WTC11 (cell line): ENCODE data around the gene KCNK18. TPM values are rescaled to one million over a fixed set of nuclear protein-coding genes. Genes with fewer than 3 reads are reported as not detected.
A peak's percentile ranks its signal among the peaks of the same experiment; 100 is the strongest.

Experiments used
- ATAC-seq: fragments of 200-7000 bp; cut with Tn5 transposase; 2 replicates; pipeline ENCODE4 v1.10.0; 2021; ENCODE audit warnings: mild to moderate bottlenecking, moderate library complexity
- CTCF ChIA-PET: fragments of 300-600 bp; sonication (Branson Sonifier 250); formaldehyde crosslinking; loops from one replicate; lab custom pipeline; 2021; ENCODE audit warnings: antibody characterized with exemption; lab: Charles Lee
- POLR2A ChIA-PET: fragments of 350-600 bp; sonication (Branson Sonifier 250); formaldehyde crosslinking; loops from one replicate; lab custom pipeline; 2021; ENCODE audit warnings: antibody characterized with exemption; lab: Charles Lee
- DNase-seq: peaks from one replicate; pipeline ENCODE4 v3.0.0; 2021; ENCODE audit warnings: low spot score
- H3K27ac Mint-ChIP-seq: 2 replicates; pipeline ENCODE4 v1.8.0; 2021; ENCODE audit warnings: mixed read lengths
- H3K27me3 Mint-ChIP-seq: 2 replicates; pipeline ENCODE4 v1.8.0; 2021; ENCODE audit warnings: low read depth, mild to moderate bottlenecking, moderate library complexity, mixed read lengths
- H3K36me3 Mint-ChIP-seq: 2 replicates; pipeline ENCODE4 v1.8.0; 2021; ENCODE audit warnings: mixed read lengths
- H3K4me1 Mint-ChIP-seq: 2 replicates; pipeline ENCODE4 v1.8.0; 2022; ENCODE audit warnings: mixed read lengths
- H3K4me3 Mint-ChIP-seq: 2 replicates; pipeline ENCODE4 v1.8.0; 2021; ENCODE audit warnings: mild to moderate bottlenecking, moderate library complexity, mixed read lengths
- H3K9me3 Mint-ChIP-seq: 2 replicates; pipeline ENCODE4 v1.8.0; 2021; ENCODE audit warnings: mixed read lengths
- AR ChIP-seq: fragments of 250-450 bp; sonication (Bioruptor Pico); IDR thresholded peaks from 2 replicates; pipeline ENCODE4 v1.9.0; 2021; ENCODE audit warnings: mild to moderate bottlenecking
- ARID4B ChIP-seq: sonication (generic); formaldehyde crosslinking; IDR thresholded peaks from 2 replicates; pipeline ENCODE4 v1.8.0; 2023; ENCODE audit warnings: missing genetic modification reagents, mild to moderate bottlenecking, borderline replicate concordance
- ATF1 ChIP-seq: sonication (generic); formaldehyde crosslinking; IDR thresholded peaks from 2 replicates; pipeline ENCODE4 v1.8.1; 2023; ENCODE audit warnings: mild to moderate bottlenecking, moderate library complexity, missing genetic modification reagents
- ATF6 ChIP-seq: sonication (generic); formaldehyde crosslinking; IDR thresholded peaks from 2 replicates; pipeline ENCODE4 v1.8.1; 2023; ENCODE audit warnings: mild to moderate bottlenecking, missing genetic modification reagents
- E2F5 ChIP-seq: sonication (generic); formaldehyde crosslinking; IDR thresholded peaks from 2 replicates; pipeline ENCODE4 v1.8.1; 2022; ENCODE audit warnings: mild to moderate bottlenecking, moderate library complexity, missing genetic modification reagents
- FOXP1 ChIP-seq: sonication (generic); formaldehyde crosslinking; IDR thresholded peaks from 2 replicates; pipeline ENCODE4 v1.8.0; 2022; ENCODE audit warnings: missing genetic modification reagents, mild to moderate bottlenecking, moderate library complexity, borderline replicate concordance
- JUN ChIP-seq: sonication (generic); formaldehyde crosslinking; IDR thresholded peaks from 2 replicates; pipeline ENCODE4 v1.8.0; 2023; ENCODE audit warnings: mild to moderate bottlenecking, missing genetic modification reagents
- MAX ChIP-seq: sonication (generic); formaldehyde crosslinking; IDR thresholded peaks from 2 replicates; pipeline ENCODE4 v1.8.0; 2022; ENCODE audit warnings: mild to moderate bottlenecking, missing genetic modification reagents
- NFYB ChIP-seq: sonication (generic); formaldehyde crosslinking; conservative IDR thresholded peaks from 2 replicates; pipeline ENCODE4 v1.8.0; 2022; ENCODE audit warnings: low read depth, missing genetic modification reagents
- PREB ChIP-seq: sonication (generic); formaldehyde crosslinking; IDR thresholded peaks from 2 replicates; pipeline ENCODE4 v1.8.1; 2022; ENCODE audit warnings: mild to moderate bottlenecking, missing genetic modification reagents, moderate library complexity, borderline replicate concordance
- TEAD1 ChIP-seq: sonication (generic); formaldehyde crosslinking; IDR thresholded peaks from 2 replicates; pipeline ENCODE4 v1.8.0; 2022; ENCODE audit warnings: mild to moderate bottlenecking, missing genetic modification reagents
- USF2 ChIP-seq: sonication (generic); formaldehyde crosslinking; IDR thresholded peaks from 2 replicates; pipeline ENCODE4 v1.8.1; 2023; ENCODE audit warnings: mild to moderate bottlenecking, missing genetic modification reagents, moderate library complexity
- total RNA-seq: library from RNA; stranded (reverse); gene quantifications from 3 replicates; pipeline ENCODE4 v1.2.3, GENCODE V29; 2021

KCNK18 gene
- total RNA-seq, 1 experiment from 2014 or later: not detected

GRCh38 chr10:117217196-117217761, 20.0 kb downstream of the KCNK18 start (continued):
- no peak for TF ChIP-seq ATF6 (CRISPR knock-in tag)
- TF ChIP-seq MAX (CRISPR knock-in tag): no peak
- no peak for TF ChIP-seq NFYB
- no peak for TF ChIP-seq TEAD1 (CRISPR knock-in tag)
- no peak for TF ChIP-seq USF2 (CRISPR knock-in tag)
- no peak for TF ChIP-seq JUN (CRISPR knock-in tag)
- TF ChIP-seq ATF1 (CRISPR knock-in tag): no peak

GRCh38 chr10:117218654-117219053, 21.4 kb downstream of the KCNK18 start:
- peak; percentile 41; the same call in 1 of the 2 replicates for TF ChIP-seq NFYB
- no peak for TF ChIP-seq USF2 (CRISPR knock-in tag)
- Mint-ChIP-seq H3K4me3 (no peak overlapping the region), H3K4me1 (peaks cover 22% of the 10 kb centered on the region), H3K27me3 (peaks cover 53% of the 10 kb centered on the region), H3K36me3 (no peaks in the 10 kb centered on the region), H3K27ac (no peak overlapping the region), H3K9me3 (no peaks in the 10 kb centered on the region)
- no peak for ATAC-seq
- POLR2A ChIA-PET: no interaction called here
- CTCF ChIA-PET: interaction anchor here (3.1 to 4.1 kb wide), 4 partner anchors 8 to 232 kb away, joined by 49 to 119 read pairs (median 76); no protein-coding TSS in a partner anchor
- no peak for DNase-seq

GRCh38 chr10:117221156-117221711, 23.9 kb downstream of the KCNK18 start:
- CTCF ChIA-PET: no interaction called here
- H3K4me3 Mint-ChIP-seq: no peak overlapping the region
- ATAC-seq: peak; percentile 58

More at GRCh38 chr10:117221156-117221711, 23.9 kb downstream of the KCNK18 start:
- H3K27me3 Mint-ChIP-seq: peaks cover 32% of the 10 kb centered on the region
- no peaks in the 10 kb centered on the region for H3K9me3 Mint-ChIP-seq
- no peak overlapping the region for H3K27ac Mint-ChIP-seq
- DNase-seq: peak; percentile 24
- H3K4me1 Mint-ChIP-seq: peaks cover 23% of the 10 kb centered on the region
- no peaks in the 10 kb centered on the region for H3K36me3 Mint-ChIP-seq
- POLR2A ChIA-PET: no interaction called here
- TF ChIP-seq AR (no peak), FOXP1 (CRISPR knock-in tag) (no peak), PREB (no peak), ARID4B (no peak), E2F5 (no peak)
